Renal cortex interstitium (tissue), 11 donors: ENCODE data around the gene PUS7. TPM values are rescaled to one million over a fixed set of nuclear protein-coding genes. Genes with fewer than 3 reads are reported as not detected.
"Not testable (repeated sequence)": the region's sequence is repeated elsewhere in the genome, so short reads cannot be mapped to it uniquely, and the experiment has no call there.

Source experiments
- DNase-seq, 11 donors: peaks; one replicate each; pipeline ENCODE4 v3.0.0-alpha.2; 2013; ENCODE audit warnings: low read depth in 9 of 11, low spot score in 4 of 11; ENCODE audit errors: extremely low read depth in 1 of 11
- polyA plus RNA-seq, 3 donors: library from polyadenylated mRNA; unstranded; fragments of 120-200 nt; gene quantifications; one replicate each; pipeline ENCODE4 v1.2.1, GENCODE V29; 2013; ENCODE audit not compliant: insufficient read length in 3 of 3

Gene PUS7
- polyA plus RNA-seq, 3 donors: 18.3 to 24.9 (median 19.2) TPM

DNA sequence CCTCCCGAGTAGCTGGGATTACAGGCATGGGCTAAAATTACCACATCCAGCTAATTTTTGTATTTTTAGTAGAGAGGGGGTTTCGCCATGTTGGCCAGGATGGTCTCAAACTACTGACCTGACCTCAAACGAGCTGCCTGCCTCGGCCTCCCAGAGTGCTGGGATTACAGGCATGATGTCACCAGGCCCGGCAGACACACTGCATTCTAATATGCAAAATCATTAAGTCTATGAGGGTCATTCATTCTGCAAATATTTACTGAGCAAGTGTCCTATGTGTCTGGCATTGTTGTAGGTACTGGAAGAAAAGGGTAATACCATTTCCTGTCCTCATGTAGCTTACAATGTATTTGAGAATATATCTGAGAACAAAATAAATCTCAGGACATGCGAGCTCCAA is 2.7 kb downstream of the PUS7 start:
- no peak for DNase-seq

DNA sequence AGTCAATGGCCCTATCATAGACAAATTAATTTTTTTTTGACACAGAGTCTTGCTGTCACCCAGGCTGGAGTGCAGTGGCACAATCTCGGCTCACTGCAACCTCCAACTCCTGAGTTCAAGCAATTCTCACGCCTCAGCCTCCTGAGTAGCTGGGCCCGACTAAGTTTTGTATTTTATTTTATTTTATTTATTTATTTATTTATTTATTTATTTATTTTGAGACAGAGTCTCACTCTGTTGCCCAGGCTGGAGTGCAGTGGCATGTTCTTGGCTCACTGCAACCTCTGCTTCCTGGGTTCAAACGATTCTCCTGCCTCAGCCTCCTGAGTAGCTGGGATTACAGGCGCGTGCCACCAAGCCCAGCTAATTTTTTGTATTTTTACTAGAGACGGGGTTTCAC is 6.5 kb downstream of the PUS7 start:
- DNase-seq: not testable (repeated sequence)

DNA sequence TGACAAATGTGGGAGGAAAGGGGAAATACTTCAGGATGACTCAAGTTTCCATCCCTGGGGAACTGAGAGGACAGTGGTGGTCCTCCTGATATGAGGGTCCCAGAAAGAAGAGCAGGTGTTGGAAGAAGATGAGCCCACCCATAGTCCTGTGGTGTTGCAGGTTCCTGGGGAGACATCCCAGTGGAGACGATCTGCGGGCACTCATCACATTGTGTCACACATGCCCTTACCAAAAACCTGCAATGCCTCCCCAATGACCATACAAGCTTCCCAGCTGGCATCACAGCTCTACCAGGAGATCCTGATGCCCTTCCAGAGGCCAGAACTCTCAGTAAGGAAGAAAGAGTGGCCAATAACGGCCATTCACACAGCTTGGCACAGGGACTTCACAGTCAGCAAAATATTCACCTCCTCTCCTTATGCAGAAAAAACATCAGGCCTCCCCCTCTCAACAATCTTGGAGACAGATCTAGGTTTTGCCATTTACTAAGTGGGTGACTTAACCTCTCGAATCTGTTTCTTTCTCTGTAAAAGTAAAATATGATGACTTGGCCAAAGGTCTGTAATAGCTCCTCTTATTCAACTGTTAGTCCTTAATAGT is 9.0 kb downstream of the PUS7 start:
- DNase-seq: no peak

DNA sequence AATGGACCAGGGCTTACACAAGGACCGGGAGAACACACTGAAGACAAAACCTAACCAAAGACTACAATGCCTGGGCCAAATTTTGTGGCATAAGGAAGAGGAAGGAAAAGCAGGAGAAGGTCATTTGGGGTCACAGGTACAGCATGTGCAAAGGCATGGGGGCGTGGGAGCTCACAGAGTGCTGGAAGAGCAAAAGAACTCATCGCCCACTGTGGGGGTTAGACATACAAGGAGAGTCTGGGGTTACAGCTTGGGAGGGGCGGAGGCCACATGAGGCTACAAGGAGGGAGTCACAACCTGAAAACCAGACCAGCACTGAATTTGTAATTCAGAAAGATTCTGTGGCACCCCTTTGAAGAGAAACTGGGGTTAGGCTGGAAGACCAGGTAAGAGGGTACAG is 9.7 kb downstream of the PUS7 start:
- no peak for DNase-seq

DNA sequence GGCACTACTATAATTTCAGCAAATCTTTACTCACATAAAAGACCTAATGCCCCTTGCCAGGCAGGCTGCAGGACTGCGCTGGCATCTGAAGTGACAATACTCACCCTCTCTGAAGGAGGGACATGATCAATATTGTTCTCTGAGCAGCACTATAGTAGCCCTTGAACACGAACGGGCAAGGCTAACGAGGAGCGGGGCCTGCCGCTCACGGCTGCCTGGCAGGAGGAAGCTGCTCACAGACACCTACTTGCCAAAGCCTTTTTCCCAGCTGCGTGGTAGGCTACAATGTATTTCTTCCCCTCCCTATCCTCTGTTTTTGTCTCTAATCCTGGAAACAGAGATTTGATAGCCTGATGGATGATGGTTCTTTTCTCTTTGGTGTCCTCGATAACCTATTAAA is 19.9 kb downstream of the PUS7 start:
- DNase-seq: no peak

DNA sequence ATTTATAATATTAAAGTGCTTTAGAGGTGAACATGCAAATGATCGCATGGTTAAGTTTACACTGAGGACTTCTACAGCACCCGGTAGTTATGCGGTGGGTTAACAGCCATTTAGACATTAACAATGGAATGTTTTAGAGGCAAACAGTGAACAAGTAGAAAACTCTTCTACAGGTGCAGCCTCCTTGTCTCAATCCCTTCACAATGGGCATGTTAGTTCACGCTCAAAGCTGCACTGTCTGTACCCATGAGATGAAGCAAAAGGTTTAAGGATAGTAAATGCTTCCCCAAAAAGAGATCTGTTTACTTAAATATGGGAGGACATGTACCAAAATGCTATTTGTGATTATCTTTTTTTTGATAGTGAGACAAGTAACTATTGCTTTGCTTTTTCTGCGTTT is 25.1 kb downstream of the PUS7 start:
- DNase-seq: no peak

DNA sequence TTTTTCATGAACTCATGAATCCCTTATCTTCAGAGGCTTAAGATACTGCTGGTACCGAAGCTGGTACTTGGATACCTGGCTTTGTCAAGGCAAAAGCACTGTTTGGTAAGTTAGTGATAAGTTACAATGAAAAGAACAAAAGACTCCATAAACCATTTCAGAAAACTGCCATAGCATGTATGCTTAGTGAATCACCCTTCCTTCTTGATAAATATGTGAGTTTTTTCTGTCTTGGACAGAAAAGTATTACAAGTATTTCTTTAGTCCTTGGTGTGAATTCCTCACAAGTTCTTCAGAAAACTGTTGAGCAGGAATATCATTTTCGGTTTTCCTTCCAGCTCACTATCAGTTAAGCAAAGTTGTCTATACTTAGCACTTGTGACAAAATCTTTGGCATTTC is 25.6 kb downstream of the PUS7 start:
- no peak for DNase-seq

DNA sequence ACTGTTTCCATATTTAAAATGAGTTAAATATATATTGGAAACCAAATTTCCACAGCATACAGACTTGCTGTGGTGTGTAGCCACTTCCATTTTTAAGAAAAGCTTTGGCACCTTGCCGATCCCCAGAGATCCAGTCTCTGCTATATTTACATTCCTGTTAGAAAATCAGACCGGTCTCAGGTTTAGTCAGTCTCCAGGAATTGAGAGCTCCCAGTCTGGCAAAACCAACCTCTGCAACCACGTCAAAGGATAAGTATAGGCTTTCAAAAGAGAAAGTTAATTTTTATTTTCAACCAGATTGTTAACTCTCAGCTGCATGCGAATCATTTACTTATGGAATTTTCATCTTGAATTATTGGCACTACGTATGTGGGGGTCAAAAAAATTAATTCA is 28.2 kb downstream of the PUS7 start:
- peak in 1 of 11 donors; percentile 3 for DNase-seq

DNA sequence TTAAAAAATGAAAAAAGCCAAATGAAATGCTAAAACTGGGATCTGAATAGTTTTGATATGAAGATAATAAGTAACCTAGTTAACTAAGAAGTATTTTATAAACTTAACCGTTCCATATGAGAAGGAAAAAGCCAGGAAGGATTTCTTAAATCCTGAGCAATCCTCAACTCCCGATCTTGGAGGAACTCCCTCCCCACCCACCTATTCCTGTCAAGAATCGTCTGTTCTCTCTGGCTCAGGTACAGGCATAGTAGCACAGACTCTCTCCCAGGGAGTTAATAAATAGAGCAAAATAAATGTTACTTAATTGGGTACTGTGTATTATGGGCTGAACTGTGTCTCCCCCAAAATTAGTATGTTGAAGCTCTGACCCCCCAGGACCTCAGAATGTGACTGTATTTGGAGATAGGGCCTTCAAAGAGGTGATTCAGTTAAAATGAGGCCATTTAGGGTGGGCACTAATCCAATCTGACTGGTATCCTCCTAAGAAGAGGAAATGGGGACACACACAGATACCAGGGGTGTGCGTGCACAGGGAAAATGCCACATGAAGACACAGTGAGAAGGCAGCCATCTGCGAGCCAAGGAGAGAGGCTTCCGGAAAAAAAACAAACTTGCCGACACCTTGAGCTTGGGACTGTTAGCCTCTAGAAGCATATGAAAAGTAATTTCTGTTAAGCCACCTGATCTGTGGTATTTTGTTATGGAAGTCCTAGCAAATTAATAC is 28.7 kb downstream of the PUS7 start:
- DNase-seq: no peak

DNA sequence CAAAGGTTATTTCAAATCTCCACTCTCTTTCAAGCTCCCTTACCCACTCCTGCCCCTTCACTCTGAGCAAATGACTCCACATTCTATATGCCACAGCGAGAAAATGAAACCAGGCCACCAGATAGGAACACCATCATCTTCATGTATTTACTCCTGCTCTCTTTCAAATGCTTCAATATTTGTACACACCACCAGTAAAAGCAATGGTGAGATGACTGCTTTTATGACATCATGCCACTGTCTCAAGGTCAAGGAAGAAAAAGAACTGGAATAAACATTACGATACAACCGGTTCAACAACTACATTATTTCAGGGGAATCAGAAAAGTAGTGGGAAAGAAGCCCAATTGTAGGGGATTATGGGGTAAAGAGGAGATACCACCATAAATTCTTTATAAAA is 32.7 kb downstream of the PUS7 start:
- DNase-seq: no peak

DNA sequence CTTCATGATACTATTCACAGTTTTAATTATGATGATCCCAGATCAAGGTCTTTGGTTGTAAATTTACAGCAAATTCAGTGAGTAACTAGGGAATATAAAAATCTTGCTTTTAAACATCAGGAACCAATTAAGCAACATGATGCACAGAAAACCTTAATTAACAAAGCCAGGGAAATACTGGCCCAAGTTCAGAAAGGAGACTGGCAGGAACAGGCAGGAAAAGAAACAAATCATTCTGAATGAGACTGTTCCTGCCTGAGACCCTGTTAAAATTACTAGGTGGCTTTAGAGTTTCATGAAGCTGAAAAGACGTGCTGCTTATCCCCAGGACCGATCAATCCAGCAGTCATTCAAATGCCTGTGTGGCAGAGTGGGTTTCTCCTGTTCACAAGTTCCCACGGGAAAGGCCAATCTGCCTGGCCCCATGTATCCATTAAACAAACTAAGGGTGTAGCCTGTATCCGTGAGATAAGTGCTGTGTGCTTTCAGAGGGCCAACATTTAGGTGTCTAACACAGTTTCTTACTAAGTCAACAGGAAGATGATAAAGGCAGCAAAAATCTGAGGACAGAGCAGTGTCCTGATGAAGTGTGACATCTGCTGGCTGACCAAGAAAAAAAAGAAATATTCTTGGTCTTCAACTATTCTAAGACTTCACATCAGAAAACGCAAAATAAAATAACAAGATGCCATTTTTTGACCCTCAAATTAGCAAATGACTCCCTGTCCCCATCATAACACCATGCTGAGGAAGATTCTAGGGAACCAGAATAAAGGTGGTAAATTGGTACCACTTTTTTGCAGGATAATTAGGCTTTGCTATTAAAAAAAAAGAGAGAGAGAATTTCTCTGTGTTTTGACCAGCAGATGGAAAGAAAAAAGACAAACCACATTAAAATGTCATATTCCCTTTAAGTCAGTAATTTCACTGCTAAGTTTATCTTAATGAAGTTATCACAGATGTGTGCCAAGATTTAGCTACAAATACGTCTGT is 34.2 kb downstream of the PUS7 start:
- DNase-seq: peak in 8 of 11 donors; percentile 7 to 33 (median 16)

DNA sequence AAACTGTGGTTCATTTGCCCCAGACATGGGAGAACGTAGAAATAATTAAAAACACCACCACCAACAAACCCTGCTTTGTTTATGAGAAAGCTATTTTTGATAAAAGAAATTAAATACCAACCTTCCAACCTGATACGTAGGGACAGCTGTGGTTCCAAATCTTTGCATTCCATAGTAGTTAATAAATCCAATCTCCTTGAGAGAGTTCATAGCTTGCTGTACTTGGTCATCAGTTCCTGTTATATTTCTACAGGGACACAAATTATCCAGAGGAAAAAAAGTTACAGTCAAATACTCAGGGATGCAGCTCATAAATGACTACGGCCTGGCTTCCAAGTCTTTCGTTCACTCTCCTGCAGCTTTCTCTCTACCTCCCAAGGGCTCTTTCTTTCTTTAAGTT is 41.1 kb downstream of the PUS7 start:
- DNase-seq: no peak

DNA sequence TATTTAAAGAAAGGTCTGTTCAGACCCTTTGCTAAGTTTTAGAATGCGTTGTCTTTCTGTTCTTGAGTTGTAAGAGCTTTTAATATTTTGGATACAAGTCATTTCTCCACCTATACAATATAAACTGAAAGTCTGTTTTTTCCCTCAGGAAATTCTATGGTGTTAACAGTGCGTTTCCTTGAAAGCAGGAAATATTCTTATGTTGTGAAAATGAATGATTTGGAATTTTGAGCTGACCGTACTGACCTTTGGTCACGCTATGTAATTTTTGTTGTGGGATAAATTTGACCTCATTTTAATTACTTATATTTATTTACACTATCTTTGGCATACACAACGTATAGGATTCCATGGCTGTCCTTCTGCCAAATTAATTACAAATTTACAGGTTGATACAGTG is 43.5 kb downstream of the PUS7 start:
- DNase-seq: no peak

DNA sequence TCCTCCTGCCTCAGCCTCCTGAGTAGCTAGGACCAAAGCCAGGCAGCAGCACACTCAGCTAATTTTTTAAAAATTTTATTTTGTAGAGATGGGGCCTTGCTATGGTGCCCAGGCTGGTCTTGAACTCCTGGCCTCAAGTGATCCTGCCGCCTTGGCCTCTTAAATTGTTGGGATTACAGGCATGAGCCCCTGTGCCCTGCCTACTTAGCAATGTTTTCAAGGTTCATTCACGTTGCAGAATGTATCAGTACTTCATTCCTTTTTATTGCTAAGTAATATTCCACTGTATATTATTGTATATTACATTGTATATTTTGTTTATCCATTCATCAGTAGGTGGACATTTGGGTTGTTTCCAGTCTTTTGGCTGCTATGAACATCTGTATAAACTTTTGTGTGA is 44.2 kb downstream of the PUS7 start:
- no peak for DNase-seq

DNA sequence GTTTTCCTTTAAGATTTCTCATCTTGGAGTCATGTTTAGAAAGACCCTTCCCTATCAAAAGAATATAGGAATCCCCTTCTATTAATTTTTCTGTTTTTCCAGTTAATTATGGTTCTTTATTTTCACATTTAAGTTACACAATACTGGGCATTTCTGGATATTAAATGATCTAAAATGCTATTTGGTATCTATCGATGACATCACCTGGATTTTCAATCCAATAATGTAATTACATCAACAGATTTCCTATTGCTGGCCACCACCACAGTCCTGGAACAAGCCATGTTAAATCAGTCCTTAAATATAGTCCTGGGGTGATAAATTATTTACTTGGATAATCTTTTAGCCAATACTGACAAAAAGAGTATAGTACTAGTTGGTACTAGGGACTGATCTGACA is 48.0 kb downstream of the PUS7 start:
- DNase-seq: no peak

DNA sequence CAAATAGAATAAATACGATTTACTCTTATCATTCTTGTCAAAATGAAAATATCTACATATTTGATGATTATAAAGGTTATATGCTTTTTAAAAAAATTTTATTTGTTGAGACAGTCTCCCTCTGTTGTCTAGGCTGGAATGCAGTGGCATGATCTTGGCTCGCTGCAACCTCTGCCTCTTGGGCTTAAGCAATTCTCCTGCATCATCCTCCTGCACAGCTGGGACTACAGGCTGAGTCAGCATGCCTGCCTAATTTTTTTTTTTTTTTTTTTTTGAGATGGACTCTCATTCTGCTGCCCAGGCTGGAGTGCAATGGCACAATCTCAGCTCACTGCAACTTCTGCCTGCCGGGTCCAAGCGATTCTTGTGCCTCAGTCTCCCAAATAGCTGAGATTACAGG is 48.9 kb downstream of the PUS7 start:
- DNase-seq: no peak

DNA sequence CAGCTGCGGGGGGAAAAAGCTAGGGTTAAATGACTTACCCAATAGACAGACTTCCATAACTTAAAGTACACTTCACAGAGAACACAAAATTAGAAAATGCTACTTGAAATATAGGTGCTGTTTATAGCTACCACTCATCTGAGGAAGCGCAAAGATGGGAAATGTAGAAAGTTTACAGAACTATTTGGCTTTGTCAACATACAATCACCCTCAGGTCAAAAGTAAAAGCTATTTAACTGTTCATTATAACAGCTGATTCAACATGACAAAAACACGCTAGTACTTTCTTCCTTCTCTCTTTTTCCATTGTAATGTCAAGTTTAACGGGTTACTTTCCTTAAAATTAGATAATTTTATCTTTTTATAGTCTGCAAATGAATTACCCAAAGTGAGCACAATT is 51.2 kb downstream of the PUS7 start:
- DNase-seq: no peak

DNA sequence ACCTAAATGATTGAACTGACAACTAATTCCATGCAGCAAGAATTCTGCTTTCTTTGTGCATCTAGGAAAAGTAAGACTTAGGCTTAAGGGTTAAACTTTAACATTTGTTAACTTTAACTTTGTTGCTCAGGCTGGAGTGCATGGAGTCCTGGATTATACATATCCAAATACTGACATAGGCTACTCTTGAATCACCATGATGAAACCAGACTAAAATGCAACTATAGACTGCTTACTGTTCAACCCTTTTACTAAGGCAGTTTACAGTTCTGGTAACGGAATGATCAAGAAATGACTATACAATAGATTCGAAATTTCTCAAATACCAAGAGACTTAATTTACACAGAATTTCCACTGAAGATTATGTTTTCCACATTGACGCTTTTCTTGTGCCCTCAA is 52.0 kb downstream of the PUS7 start:
- DNase-seq: no peak

DNA sequence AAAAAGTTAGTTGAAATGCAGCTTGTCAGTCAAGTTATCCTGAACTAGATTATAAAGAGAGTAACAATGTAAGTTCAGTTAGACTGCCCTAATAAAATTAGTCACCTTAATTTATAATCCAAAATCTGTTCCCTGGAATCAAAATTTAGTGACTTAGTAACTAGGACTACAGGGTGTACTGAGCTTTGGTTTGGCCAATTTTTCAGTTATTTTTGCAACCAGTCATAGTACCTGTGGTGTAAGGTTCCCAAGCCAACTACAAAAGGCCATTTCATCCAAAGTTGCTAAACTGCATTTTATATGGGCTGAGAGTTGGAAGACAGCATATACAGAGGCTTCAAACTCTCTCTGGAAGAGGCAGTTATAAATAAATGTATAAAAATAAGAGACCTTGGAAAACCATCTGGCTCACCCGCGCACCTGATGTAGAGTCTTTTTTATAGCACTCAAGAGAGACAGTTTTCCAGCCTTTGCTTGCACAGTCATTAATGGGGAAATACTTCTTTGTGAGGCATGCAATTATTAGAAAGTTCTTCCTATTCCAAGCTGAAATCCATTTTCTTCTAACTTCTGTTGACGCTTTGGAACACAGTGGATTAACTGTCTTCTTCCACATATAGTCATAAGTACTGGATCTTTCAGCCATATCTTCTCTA is 59.2 kb downstream of the PUS7 start:
- no peak for DNase-seq

DNA sequence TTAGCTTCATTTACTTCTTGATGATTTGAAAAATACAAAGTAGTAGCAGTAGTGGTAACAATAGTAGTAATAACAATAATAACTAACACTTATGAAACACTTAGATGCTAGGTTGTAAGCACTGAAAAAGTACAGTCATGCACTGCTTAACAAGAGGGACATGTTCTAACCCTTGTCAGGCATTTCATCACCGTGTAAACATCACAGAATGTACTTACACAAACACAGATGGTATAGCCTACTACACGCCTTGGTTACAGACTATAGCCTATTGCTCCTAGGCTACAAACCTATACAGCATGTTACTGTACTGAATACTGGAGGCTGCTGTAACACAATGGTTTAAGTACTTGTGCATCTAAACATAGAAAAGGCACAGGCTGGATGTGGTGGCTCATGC is 60.6 kb downstream of the PUS7 start:
- DNase-seq: no peak
